ENCODE measurements around the gene ADPRM.

The ADPRM gene

DNA sequence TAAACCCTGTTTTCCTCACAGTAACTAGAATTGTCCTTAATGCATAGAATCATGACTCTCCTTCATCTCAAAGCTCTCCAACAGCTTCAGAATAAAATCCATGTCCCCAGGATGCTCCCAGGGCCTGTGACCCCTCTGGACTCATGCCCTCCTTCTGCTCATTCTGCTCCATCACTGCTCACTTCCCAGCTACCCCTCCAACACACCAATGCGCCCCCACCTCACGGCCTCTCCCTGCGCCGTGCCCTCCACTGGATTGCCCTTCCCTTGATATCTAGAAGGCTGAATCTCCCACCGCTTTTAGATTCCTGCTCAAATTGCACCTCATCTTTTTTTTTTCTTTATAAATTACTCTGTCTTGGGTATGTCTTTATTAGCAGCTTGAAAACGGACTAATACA lies 45.0 kb downstream of the ADPRM start:
- no peak for DNase-seq

DNA sequence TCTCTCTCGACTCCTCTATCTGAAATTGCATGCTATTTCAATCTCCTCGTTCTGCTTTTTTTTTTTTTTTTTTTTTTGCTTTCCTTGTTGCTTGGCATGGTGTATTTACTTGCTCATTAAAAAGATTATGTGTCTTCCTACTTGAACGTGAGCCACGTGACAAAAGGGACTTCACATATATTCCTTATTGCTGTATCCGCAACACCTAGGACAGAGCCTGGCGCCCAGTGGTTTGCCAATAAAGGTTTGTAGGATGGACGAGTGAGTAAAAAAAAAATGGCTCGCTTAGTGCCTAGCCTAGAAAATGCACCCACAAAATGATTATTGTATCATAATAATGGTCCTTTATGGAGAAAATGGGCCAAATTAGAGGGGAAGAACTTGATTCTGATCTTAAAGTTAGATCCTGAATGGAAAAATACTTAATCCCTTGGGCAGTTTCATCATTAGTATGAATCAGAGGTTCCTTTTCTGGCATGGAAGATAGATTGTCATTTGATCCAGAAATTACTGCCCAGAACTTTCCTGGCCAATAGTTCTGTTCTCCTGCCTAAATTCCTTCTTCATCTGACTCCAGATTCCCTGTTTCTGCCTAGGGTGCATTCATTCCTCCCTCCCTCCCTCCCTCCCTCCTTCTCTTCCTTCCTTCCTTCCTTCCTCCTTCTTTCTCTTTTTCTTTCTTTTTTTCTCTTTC lies 46.1 kb downstream of the ADPRM start:
- no peak for DNase-seq

DNA sequence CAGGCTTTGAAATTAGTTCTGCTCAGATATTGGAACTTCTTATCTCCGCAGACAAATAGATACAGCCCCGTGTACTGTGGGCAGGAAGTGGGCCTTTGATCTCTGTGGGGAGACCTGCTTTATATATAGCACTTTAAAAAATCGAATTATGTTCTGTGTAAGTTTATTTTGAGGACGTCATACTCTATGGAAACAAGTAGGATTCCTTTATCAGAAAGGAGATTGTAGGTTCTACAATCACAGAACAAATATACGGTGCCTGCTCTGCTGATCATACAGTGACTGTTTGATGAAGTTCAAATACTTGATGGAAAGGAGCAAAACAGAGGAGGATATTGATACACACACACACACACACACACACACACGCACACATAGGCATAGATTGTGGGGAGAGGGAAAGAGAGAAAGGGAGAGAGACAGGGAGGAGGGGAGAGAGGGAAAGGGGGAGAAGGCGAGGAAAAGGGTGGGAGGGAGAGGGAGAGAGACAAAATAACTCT lies 47.2 kb downstream of the ADPRM start:
- no peak for DNase-seq

DNA sequence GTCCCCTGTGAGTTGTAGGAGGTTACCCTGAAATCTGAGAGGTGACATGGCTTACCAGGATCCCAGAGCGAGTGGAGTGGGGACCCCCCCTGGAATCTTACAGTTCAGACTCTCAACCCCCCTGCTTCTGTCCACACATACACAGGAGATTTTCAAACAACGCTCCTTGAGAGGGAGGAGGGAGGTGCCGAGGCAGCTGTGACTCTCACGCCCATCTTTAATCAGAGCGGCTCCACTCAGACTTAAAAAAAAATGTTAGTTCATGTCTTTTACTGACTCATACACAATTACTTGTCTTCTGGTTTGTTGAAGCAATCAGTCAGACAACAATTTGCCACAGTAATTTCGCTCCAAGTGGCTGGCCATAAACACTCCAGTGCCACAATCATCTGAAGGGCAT lies 47.8 kb downstream of the ADPRM start:
- no peak for DNase-seq

DNA sequence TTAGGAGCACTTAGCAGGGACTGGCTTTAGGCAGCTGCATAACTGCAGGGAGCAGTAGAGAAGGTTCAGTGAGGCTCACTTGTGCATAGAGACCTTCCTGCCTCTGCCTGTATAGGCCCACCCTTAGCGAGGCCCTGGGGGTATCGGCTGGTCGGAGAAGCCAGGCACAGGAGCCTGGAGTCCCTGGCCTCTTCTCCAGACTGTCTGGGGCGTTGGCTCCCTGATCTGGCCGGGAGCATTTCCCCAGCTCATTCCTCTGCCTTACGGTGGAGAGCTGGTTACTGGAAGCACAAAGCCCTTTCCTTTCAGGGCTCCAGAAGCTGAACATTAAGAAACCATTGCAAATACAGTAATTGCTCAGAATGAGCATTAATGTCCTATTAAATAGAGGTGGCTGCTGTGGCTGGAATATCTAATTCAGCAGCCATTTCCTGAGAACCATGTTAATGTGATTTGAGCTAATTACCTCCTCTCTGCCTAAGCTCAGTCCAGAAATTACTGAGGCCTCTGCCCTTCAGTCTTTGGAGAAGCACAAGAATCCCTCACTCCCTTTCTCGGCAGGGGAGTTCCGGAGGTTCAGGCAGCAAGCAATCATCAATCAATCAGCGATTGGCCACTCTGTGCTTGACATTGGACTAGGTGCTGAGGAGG lies 51.3 kb downstream of the ADPRM start:
- DNase-seq: no peak

DNA sequence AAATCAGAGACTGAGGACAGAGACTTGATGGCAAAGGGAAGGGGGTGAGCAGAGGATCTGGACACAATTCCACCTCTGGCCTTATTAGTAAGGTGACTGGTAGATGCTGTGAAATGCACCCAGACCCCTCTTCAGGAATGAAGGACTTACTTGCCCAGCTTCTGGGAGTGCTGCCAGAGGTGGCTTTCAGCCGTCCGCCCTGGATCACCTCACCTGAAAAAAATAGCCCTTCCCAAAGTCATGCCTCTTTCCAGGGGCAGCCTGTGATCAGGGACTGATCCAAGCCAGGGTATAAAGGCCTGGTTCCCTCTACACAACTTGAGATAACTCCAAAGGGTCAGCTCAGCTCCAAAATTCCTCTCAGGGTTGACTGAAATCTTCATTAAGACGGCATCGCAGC lies 52.8 kb downstream of the ADPRM start:
- no peak for DNase-seq

DNA sequence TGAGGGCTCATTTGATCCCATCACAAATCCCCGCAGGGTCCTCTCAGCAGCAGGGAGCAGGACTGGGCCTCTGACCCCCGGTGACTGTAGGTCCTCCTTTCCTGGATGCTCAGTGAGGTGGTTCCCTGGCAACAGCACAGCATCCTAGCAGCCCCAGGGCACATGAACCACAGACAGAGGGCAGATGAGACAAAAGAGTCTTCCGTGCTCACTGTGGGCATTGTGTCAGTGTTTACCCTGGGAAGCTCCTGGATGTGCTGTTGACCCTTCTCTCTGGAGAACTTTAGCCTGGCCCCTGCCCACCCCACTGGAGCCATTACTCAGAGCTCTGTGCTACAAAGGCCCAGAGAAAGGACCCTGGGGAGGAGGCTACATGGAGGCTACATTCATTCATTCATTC lies 54.2 kb downstream of the ADPRM start:
- no peak for DNase-seq

DNA sequence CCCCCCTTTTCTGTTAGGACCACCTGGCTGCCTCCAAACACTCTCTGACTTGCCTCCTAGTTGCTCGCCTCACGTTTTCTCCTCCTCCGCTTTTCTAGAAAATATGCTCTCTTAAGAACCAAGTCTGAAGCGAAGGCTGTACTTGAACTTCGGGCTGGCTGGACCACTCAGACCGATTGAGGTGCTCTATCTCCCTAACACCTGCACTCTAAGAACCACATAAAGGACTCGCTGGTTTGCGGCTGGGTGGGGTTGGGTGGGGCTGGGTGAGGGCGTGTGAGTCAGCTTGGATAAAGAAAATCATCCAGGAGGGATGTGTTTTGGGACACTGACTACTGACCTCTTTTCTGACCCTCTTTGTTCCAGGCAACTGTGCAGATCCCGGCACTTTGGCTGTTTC lies 55.3 kb downstream of the ADPRM start:
- no peak for DNase-seq

DNA sequence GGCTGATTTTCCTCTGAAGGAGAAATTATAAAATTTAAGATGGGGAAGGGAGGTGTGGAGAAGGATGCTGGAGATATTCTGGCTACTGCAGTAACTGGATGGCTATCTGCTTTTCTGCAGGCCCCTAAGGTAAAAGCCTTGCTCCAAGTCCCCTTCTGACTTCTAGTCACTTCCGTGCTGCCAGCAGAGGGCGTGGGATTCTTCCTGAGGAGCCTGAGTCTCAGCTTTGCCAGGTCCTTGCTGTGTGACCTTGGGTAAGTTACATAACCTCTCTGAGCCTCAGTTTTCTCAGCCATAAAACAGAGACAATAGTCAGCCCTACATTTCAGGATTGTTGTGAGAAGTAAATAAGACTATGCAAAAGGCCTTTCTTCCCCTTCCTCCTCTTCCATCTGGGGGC lies 56.7 kb downstream of the ADPRM start:
- no peak for DNase-seq

DNA sequence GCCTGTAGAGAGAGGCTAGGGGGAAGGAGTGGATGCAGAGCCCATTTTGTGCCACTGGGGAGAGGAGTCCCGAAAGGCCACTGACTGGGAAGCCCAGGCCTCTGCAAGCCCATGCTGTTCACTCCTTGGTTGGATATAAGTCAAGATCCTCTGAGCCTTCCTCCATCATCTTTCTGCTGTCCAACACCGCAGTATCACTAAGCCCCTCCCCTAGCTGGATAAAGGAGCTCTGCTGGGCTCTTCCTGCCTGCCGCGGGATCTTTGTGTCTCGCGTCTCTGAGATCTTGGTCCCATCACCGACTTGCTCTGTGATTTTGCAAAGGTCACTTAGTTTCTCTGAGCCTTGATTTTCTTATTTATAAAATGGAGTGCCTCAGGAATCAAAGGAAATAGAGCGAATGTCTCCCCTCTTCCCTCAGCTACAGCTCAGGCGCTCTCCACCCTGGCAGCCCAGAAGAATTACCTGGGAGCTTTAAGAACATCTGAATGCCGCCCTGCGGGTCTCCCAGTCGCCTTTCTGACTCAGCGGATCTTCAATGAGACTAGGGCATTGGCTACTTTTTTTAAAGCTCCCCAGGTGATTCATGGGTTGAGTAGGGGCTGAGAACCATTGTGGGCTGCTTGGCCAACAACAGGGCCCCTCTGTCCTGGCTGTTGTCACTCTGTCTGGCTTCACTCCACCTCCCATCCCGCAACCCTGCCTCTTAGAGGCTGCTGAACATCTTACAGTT lies 57.6 kb downstream of the ADPRM start:
- no peak for DNase-seq

DNA sequence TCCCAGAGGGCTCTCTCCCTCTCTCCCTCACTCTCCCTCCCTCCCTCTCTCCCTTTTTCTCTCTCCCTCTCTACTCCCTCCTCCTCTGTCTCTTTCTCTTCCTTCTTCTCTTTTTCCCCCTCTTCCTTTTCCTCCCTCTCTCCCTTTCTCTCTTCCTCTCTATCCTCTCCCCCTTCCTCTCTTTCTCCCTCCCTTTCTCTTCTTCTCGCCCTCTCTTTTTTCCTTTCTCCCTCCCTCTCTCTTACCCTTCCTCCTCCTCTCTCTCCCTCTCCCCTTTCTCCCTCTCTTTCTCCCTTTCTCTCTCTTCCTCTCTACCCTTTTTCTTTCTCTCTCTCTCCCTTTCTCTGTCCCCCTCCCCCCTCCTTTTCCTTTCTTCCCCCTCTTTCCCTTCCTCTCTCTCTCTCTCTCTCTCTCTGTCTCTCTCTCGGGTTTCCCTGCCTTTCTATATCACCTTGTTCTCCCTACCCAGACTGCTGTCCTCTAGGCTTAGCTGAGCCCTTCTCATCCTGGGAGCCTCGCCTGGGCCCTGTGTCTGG lies 58.3 kb downstream of the ADPRM start:
- DNase-seq: no peak

DNA sequence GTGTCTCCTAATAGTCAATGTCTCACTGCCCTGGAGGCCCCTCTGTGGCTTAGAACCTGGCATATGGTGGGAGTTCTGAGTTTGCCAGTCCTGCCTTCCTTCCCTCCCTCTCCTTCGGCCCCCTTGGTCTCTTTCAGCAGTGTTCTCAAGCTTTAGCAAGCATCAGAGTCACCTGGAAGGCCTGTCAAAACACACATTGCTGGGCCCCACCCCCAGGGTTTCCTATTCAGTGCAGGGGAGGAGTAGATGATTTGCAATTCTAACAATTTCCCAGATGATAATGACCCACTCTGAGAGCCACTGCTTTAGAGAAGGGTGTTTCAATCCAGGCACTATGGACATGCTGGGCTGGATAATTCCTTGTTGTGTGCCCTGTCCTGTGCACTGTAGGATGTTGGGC lies 58.8 kb downstream of the ADPRM start:
- no peak for DNase-seq

DNA sequence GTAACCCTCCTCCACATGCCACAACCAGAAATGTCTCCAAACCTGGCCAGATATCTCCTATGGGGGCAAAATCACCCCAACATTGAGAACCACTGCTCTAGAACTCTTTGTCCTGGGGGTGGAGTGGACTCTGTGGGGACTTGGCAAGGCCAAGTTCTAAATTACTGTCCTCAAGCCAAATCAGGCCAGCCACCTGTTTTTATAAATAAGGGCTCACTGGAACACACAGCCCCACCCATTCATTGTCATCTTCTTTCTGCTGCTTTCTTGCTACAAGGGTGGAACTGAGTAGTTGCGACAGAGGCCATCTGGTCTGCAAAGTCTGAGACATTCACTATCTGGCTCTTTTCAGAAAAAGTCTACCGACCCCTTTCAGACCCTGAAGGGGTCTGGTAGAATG lies 59.2 kb downstream of the ADPRM start:
- DNase-seq: no peak

DNA sequence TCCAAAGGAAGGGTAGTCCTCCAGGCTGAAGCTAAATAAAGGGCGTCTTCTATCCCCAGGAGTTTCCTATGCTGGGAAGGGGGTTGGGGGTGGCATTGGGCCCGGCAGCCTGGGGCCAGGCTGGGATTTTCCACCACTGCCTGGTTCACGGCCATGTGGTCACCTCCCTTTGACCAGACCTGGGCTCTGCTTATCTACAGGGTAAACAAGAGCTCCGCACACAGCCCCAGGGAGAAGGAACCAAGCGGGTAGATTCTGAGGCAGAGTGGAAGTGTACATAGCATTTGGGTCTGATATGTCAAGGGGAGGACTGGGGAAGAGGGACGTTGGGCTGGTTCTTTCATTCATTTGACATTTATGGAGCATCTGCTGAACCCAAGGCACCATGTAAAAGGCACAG lies 59.7 kb downstream of the ADPRM start:
- DNase-seq: no peak

DNA sequence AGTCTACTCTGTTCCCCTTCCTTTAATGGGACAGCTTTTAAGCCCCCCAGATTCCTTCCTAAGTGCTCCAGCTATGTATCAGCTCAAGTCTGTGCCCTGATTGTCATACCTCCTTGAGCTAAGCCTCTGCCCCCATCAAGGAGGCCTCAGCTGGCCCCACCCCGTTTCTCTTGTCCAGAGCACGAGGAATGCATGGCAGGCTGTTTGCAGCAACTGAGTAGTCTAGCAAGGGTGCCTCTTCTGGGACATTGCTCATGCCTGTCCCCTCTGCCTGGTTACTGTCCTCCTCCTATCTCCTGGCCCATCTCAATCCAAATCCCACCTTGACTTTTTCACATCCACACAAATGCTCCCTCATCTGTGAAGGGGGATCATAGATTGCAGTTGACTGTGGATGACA lies 60.3 kb downstream of the ADPRM start:
- no peak for DNase-seq

DNA sequence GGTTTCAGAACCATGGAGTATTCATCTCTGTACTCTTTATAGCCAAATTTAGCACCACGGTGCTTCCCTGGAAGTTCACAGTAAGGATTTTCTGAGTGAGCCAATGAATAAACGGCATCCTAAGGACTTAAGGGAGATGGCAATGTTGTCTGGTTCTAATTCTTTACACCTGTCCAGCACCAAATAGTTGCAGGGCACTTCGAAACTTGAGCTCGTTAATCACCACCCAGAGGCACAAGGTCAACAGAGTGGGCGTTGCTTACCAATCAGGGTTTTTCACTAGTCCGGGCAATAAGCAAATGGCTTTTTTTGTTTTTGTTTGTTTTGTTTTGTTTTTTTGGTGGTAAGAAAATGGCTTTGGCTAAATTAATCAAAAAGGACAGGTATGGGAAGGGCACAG lies 60.7 kb downstream of the ADPRM start:
- no peak for DNase-seq

Measured in left hindlimb (tissue), 1 donor.